ENCODE measurements around the gene SERP2. TPM values are rescaled to one million over a fixed set of nuclear protein-coding genes. Genes with fewer than 3 reads are reported as not detected.

The SERP2 gene
- total RNA-seq, 1 experiment from 2014 or later, result not detected

DNA sequence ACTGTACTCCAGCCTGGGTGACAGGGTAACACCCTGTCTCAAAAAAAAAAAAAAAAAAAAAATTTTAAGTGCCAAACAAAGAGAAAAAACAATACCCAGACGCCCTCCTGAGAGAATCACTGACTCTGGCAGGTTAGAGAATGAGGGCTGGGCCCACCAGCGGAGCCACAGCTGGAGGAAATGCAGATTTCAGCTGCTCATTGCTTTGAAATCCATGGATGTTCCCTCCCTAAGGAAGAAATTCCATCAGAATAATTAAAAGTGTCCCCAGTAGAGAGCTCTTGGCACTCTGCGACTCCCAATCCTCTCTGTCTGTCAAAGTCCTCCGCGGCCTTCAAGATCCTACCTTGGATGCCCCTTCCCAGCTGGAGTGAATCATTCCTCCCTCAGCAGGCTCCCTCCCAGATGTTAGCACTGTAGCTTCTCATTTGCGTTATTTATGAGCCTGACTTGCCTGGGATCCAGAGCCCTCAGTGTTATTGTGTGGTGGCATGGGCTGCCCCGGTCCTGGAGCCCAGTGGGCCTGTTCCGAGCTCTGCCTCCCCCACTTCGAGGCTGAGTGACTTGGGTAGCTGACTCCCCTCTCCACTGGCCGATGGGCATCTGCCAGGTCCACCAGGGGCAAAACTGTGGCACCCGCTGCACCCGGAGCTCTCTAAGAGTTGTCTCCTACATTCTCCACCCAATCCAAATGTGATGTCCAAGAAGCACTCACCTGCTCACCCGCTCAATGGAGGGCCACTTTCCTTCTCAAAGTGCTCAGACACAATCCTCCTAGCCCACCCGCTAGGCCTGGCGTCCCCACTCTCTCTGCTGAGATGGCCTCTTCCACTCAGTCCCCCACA, 47.0 kb downstream of the SERP2 start:
- no peak overlapping the region for H3K4me3 ChIP-seq (ENCODE audit: low read length)
- H2AFZ ChIP-seq (ENCODE audit: low read length), result no peak overlapping the region
- no peak overlapping the region for H3K9ac ChIP-seq (ENCODE audit: low read length)
- no peaks in the 10 kb centered on the region for H3K9me3 ChIP-seq (ENCODE audit: low read length)
- no peaks in the 10 kb centered on the region for H3K9me2 ChIP-seq (replicated peaks; ENCODE audit: insufficient read depth, low read length)
- H3K4me1 ChIP-seq (ENCODE audit: low read length), result peaks cover 14% of the 10 kb centered on the region
- H3K36me3 ChIP-seq (ENCODE audit: insufficient read depth, low read length), result no peaks in the 10 kb centered on the region
- no peak for DNase-seq
- H3K27me3 ChIP-seq (ENCODE audit: low read length), result no peaks in the 10 kb centered on the region
- H3K27ac ChIP-seq (ENCODE audit: low read length), result no peak overlapping the region
- H3K79me2 ChIP-seq (ENCODE audit: low read length), result no peaks in the 10 kb centered on the region
- no peaks in the 10 kb centered on the region for H4K20me1 ChIP-seq (ENCODE audit: insufficient read depth, low read depth, low read length)
- no peak overlapping the region for H3K4me2 ChIP-seq (ENCODE audit: low read depth, low read length, poor library complexity, severe bottlenecking)

GRCh38 chr13:44421853-44422525, 48.4 kb downstream of the SERP2 start:
- H3K9me2 ChIP-seq (replicated peaks; ENCODE audit: insufficient read depth, low read length), result no peaks in the 10 kb centered on the region
- H2AFZ ChIP-seq (ENCODE audit: low read length), result no peak overlapping the region

GRCh38 chr13:44422755-44423643, 49.4 kb downstream of the SERP2 start:
- Histone ChIP-seq H3K9me2 (replicated peaks; ENCODE audit: insufficient read depth, low read length) (no peaks in the 10 kb centered on the region), H3K27me3 (ENCODE audit: low read length) (no peaks in the 10 kb centered on the region), H3K9ac (ENCODE audit: low read length) (no peak overlapping the region), H3K4me2 (ENCODE audit: low read depth, low read length, poor library complexity, severe bottlenecking) (no peak overlapping the region), H3K9me3 (ENCODE audit: low read length) (no peaks in the 10 kb centered on the region), H3K4me1 (ENCODE audit: low read length) (peaks cover 11% of the 10 kb centered on the region), H3K27ac (ENCODE audit: low read length) (no peak overlapping the region), H3K36me3 (ENCODE audit: insufficient read depth, low read length) (no peaks in the 10 kb centered on the region), H4K20me1 (ENCODE audit: insufficient read depth, low read depth, low read length) (no peaks in the 10 kb centered on the region), H3K4me3 (ENCODE audit: low read length) (no peak overlapping the region), H3K79me2 (ENCODE audit: low read length) (no peaks in the 10 kb centered on the region), H2AFZ (ENCODE audit: low read length) (no peak overlapping the region)
- DNase-seq, result no peak

More at GRCh38 chr13:44421853-44422525, 48.4 kb downstream of the SERP2 start:
- Histone ChIP-seq H3K79me2 (ENCODE audit: low read length) (no peaks in the 10 kb centered on the region), H3K4me1 (ENCODE audit: low read length) (peaks cover 16% of the 10 kb centered on the region), H3K4me3 (ENCODE audit: low read length) (no peak overlapping the region), H4K20me1 (ENCODE audit: insufficient read depth, low read depth, low read length) (no peaks in the 10 kb centered on the region), H3K9ac (ENCODE audit: low read length) (no peak overlapping the region), H3K36me3 (ENCODE audit: insufficient read depth, low read length) (no peaks in the 10 kb centered on the region), H3K9me3 (ENCODE audit: low read length) (no peaks in the 10 kb centered on the region), H3K27ac (ENCODE audit: low read length) (no peak overlapping the region), H3K4me2 (ENCODE audit: low read depth, low read length, poor library complexity, severe bottlenecking) (no peak overlapping the region), H3K27me3 (ENCODE audit: low read length) (no peaks in the 10 kb centered on the region)
- no peak for DNase-seq

GRCh38 chr13:44423824-44424223, 50.2 kb downstream of the SERP2 start:
- H3K36me3 ChIP-seq (ENCODE audit: insufficient read depth, low read length), result no peaks in the 10 kb centered on the region
- H3K4me2 ChIP-seq (ENCODE audit: low read depth, low read length, poor library complexity, severe bottlenecking), result no peak overlapping the region
- no peak overlapping the region for H3K4me3 ChIP-seq (ENCODE audit: low read length)
- H3K27me3 ChIP-seq (ENCODE audit: low read length), result no peaks in the 10 kb centered on the region
- no peak overlapping the region for H3K27ac ChIP-seq (ENCODE audit: low read length)
- DNase-seq, result no peak
- no peaks in the 10 kb centered on the region for H3K9me2 ChIP-seq (replicated peaks; ENCODE audit: insufficient read depth, low read length)
- peaks cover 5% of the 10 kb centered on the region for H3K4me1 ChIP-seq (ENCODE audit: low read length)
- no peak overlapping the region for H2AFZ ChIP-seq (ENCODE audit: low read length)
- H3K9ac ChIP-seq (ENCODE audit: low read length), result no peak overlapping the region
- no peaks in the 10 kb centered on the region for H4K20me1 ChIP-seq (ENCODE audit: insufficient read depth, low read depth, low read length)
- no peaks in the 10 kb centered on the region for H3K79me2 ChIP-seq (ENCODE audit: low read length)
- H3K9me3 ChIP-seq (ENCODE audit: low read length), result no peaks in the 10 kb centered on the region

- H3K9me3 ChIP-seq (ENCODE audit: low read length), result no peaks in the 10 kb centered on the region
- no peak overlapping the region for H3K4me2 ChIP-seq (ENCODE audit: low read depth, low read length, poor library complexity, severe bottlenecking)
- no peak overlapping the region for H3K4me3 ChIP-seq (ENCODE audit: low read length)
- no peaks in the 10 kb centered on the region for H3K36me3 ChIP-seq (ENCODE audit: insufficient read depth, low read length)
- H3K4me1 ChIP-seq (ENCODE audit: low read length), result peaks cover 5% of the 10 kb centered on the region
- H3K27ac ChIP-seq (ENCODE audit: low read length), result no peak overlapping the region
- H3K27me3 ChIP-seq (ENCODE audit: low read length), result no peaks in the 10 kb centered on the region
- DNase-seq, result no peak
- no peaks in the 10 kb centered on the region for H4K20me1 ChIP-seq (ENCODE audit: insufficient read depth, low read depth, low read length)
- H3K79me2 ChIP-seq (ENCODE audit: low read length), result no peaks in the 10 kb centered on the region
- H3K9me2 ChIP-seq (replicated peaks; ENCODE audit: insufficient read depth, low read length), result no peaks in the 10 kb centered on the region
- no peak overlapping the region for H3K9ac ChIP-seq (ENCODE audit: low read length)
- no peak overlapping the region for H2AFZ ChIP-seq (ENCODE audit: low read length)
These were observed 51.6 kb downstream of the SERP2 start for GRCh38 chr13:44425041-44425814.

DNA sequence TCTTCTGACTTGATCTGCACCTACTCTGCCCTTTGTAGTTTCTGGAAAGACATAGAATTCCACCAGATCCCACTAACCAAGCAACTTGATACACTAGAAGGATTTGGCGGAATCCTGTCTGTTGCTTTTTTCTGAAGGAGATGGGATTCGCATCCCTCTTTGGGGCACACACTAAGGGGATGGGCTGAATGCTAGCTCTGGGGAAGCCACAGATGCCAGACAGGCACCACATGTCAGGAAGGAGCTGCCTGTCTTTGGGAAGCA, 52.1 kb downstream of the SERP2 start:
- Histone ChIP-seq H3K9ac (ENCODE audit: low read length) (no peak overlapping the region), H3K4me2 (ENCODE audit: low read depth, low read length, poor library complexity, severe bottlenecking) (no peak overlapping the region), H3K4me3 (ENCODE audit: low read length) (no peak overlapping the region), H3K79me2 (ENCODE audit: low read length) (no peaks in the 10 kb centered on the region), H2AFZ (ENCODE audit: low read length) (no peak overlapping the region), H3K4me1 (ENCODE audit: low read length) (peaks cover 5% of the 10 kb centered on the region), H3K9me2 (replicated peaks; ENCODE audit: insufficient read depth, low read length) (no peaks in the 10 kb centered on the region), H3K27ac (ENCODE audit: low read length) (no peak overlapping the region), H4K20me1 (ENCODE audit: insufficient read depth, low read depth, low read length) (no peaks in the 10 kb centered on the region), H3K27me3 (ENCODE audit: low read length) (no peaks in the 10 kb centered on the region), H3K9me3 (ENCODE audit: low read length) (no peaks in the 10 kb centered on the region), H3K36me3 (ENCODE audit: insufficient read depth, low read length) (no peaks in the 10 kb centered on the region)
- no peak for DNase-seq

DNA sequence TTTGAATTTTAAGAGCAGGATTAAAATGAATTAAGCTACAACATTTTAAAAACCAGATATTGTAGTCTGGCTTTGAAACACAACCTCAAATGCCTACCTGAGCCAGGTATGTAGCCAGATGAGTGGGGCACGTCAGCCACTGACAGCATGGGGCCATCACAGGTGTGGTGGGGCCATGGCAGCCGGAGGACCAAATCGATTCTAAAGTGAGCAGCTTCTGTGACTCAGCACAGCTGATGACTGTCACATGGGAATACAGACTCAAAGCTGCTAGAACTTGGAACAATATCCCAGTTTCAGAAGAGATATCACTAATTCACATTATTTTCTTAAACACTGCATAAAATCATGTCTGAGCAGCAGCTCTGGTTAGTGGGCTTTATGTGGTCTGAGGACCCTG, 52.8 kb downstream of the SERP2 start:
- no peaks in the 10 kb centered on the region for H3K9me2 ChIP-seq (replicated peaks; ENCODE audit: insufficient read depth, low read length)
- no peak overlapping the region for H3K4me3 ChIP-seq (ENCODE audit: low read length)
- H3K9ac ChIP-seq (ENCODE audit: low read length), result no peak overlapping the region
- H3K4me1 ChIP-seq (ENCODE audit: low read length), result peaks cover 5% of the 10 kb centered on the region
- H4K20me1 ChIP-seq (ENCODE audit: insufficient read depth, low read depth, low read length), result no peaks in the 10 kb centered on the region
- no peak for DNase-seq
- H2AFZ ChIP-seq (ENCODE audit: low read length), result no peak overlapping the region
- no peaks in the 10 kb centered on the region for H3K79me2 ChIP-seq (ENCODE audit: low read length)
- H3K27ac ChIP-seq (ENCODE audit: low read length), result no peak overlapping the region
- H3K9me3 ChIP-seq (ENCODE audit: low read length), result no peaks in the 10 kb centered on the region
- no peak overlapping the region for H3K4me2 ChIP-seq (ENCODE audit: low read depth, low read length, poor library complexity, severe bottlenecking)
- no peaks in the 10 kb centered on the region for H3K27me3 ChIP-seq (ENCODE audit: low read length)
- no peaks in the 10 kb centered on the region for H3K36me3 ChIP-seq (ENCODE audit: insufficient read depth, low read length)
